Neural progenitor cell (in vitro differentiated cells): ENCODE data around the gene F13B.

ENCODE experiments used
- EZH2 ChIP-seq: fragments of 200-600 bp; sonication (generic); IDR thresholded peaks from 2 replicates; pipeline ENCODE4 v1.6.1; 2017; ENCODE audit warnings: antibody characterized with exemption, mild to moderate bottlenecking, moderate library complexity
- EZH2phosphoT487 ChIP-seq: fragments of 200-600 bp; sonication (generic); IDR thresholded peaks from 2 replicates; pipeline ENCODE4 v1.6.1; 2017; ENCODE audit warnings: antibody characterized with exemption
- TF ChIP-seq, protein P1 (sequence below): fragments of 200-600 bp; sonication (generic); IDR thresholded peaks from 2 replicates; pipeline ENCODE4 v1.5.1; 2017; ENCODE audit warnings: antibody characterized with exemption, mild to moderate bottlenecking

DNA sequence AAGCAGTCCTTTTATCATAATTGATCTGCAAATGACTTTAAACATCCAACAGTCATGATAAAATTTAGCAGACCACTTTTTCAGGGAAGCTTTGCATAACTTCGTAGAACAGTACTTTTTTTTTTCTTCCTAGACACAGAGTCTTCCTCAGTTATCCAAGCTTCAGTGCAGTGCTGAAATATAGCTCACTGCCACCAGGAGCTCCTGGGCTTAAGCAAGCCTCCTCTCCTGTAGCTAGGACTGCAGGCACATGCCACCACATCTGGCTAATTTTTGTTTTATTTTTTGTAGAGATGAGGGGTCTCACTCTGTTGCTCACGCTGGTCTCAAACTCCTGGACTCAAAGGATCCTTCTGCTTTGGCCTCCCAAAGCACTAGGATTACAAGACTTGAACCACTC lies 3.8 kb downstream of the F13B start:
- TF ChIP-seq, protein P1, sequence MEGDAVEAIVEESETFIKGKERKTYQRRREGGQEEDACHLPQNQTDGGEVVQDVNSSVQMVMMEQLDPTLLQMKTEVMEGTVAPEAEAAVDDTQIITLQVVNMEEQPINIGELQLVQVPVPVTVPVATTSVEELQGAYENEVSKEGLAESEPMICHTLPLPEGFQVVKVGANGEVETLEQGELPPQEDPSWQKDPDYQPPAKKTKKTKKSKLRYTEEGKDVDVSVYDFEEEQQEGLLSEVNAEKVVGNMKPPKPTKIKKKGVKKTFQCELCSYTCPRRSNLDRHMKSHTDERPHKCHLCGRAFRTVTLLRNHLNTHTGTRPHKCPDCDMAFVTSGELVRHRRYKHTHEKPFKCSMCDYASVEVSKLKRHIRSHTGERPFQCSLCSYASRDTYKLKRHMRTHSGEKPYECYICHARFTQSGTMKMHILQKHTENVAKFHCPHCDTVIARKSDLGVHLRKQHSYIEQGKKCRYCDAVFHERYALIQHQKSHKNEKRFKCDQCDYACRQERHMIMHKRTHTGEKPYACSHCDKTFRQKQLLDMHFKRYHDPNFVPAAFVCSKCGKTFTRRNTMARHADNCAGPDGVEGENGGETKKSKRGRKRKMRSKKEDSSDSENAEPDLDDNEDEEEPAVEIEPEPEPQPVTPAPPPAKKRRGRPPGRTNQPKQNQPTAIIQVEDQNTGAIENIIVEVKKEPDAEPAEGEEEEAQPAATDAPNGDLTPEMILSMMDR = no peak
- TF ChIP-seq EZH2 (no peak), EZH2phosphoT487 (no peak)
